C4-2B (cell line): ENCODE results near the gene ALOX5.

Source experiments
- CTCF ChIP-seq: fragments of 450-650 bp; conservative IDR thresholded peaks from 2 replicates; pipeline ENCODE4 v1.5.1; 2017; ENCODE audit warnings: mild to moderate bottlenecking
- ZFX ChIP-seq: fragments of 450-650 bp; IDR thresholded peaks from 2 replicates; pipeline ENCODE4 v1.6.1; 2017

- TF ChIP-seq CTCF (no peak), ZFX (no peak)
Measured at GRCh38 chr10:45439365-45439764, 65.3 kb downstream of the ALOX5 start.
